ENCODE measurements around the gene HIVEP3.

HIVEP3 gene

DNA sequence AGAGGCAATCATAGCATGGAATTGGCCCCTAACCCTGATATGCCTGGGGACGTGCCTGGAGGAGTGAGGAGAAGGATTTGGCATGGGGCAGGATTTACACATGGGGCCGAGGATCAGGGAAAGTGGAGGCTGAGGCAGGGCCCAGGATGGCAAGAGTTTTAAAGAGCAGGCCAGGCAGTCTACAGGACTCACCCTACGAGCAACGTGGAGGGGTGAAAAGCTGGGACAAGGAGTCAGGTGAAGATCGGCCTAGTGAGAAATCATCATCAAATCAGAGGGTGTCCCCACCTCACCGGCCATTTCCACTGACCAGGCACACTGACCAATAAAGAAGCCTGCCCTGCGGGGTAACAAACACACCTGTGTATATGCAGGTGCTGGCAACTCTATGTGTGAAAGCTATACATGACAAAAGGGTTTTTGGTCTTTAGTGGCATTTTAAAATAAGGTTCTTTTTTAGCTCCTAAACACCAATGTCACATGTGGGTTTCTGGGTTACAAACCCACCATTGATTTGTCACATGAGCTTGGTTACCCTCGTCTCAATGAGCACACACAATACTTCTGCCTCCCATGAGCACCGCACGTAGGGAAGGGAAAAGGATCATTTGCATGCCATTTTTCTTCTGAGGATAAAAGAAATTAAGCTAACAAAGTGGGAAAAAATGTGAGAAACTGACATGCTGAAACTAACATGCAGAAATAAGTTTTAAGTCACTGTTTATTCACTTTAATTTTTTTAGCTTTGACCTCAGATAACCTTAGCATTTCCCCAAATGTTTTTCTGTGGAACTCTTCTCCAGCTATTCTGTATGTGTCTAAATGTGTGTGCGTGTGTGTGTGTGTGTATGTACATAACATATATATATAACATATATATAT, 266.1 kb downstream of the HIVEP3 start:
- DNase-seq (ENCODE audit: low read depth in 2 of 2) = no peak

DNA sequence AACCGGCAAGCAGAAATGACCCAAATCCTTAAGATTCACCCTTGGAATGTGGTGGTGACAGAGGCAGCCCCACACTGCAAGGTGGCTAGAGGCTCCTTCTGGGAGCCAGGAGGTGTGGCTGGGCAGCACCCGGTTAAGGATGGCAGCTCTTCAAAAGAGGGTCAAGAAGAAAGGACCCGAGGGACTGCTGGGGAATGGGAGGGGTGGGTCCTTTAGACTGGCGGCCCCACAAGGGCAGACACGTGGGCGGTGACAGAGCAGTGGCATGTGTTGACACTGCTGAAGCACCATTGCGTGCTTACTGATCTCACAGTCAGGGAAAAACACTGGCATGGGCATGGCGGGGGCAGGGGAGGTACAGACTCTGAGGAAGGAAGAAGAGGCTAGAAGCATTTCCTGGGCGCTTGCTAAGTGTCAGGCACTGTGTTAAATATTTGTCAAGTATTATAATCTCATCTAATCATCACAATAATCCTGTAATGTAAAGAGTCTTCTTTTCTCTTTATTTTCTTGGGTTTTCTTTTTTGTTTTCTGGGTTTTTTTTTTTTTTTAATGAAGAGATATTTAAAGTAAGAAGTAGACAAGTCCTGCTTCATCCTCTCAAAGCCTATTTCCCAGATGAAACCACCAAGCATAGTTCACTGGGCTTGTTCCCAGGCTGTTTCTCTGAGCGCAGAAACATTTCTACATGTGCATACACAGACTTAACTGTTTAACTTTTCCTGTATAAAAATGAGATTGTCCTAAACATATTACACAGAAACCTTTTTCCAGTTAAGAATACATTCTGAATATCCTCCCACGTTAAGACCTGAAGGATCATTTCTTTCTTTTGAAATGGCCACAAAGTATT, 268.5 kb downstream of the HIVEP3 start:
- peak in 1 of 2 donors; percentile 29 for DNase-seq (ENCODE audit: low read depth in 2 of 2)

DNA sequence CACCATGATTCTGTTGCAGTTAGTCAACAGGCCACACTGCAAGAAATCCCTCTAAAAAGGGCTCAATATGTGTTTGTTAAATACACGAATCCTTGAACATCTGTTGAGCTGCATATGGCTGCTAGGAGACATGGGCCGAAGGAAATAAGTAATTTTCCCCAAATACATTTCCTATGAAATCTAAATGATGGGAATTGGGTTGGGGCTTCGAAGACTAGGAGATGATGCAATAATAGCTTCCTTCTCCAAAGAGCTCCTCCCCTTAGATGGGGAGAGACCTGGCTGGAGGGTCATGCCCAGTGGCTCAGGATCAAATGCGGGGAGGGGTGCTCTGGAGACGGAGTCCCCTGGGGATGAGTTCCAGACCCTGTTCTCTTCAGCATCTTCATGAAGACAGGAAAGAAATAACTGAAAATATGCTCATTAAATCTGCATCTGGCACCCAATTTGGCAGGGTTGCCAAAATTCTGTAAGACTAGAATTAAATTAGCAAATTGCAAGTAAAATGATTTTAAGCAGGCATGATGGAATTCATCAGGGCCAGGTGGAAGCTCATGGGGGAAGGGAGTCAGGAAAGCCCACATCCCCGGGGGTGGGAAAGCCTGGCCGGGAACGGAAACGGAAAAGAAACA, 269.2 kb downstream of the HIVEP3 start:
- DNase-seq (ENCODE audit: low read depth in 2 of 2) = no peak

GRCh38 chr1:41648844-41649243, 269.9 kb downstream of the HIVEP3 start:
- no peak for DNase-seq (ENCODE audit: low read depth in 2 of 2)

- no peak for DNase-seq (ENCODE audit: low read depth in 2 of 2)
Observed at GRCh38 chr1:41648230-41648629, 270.5 kb downstream of the HIVEP3 start.

DNA sequence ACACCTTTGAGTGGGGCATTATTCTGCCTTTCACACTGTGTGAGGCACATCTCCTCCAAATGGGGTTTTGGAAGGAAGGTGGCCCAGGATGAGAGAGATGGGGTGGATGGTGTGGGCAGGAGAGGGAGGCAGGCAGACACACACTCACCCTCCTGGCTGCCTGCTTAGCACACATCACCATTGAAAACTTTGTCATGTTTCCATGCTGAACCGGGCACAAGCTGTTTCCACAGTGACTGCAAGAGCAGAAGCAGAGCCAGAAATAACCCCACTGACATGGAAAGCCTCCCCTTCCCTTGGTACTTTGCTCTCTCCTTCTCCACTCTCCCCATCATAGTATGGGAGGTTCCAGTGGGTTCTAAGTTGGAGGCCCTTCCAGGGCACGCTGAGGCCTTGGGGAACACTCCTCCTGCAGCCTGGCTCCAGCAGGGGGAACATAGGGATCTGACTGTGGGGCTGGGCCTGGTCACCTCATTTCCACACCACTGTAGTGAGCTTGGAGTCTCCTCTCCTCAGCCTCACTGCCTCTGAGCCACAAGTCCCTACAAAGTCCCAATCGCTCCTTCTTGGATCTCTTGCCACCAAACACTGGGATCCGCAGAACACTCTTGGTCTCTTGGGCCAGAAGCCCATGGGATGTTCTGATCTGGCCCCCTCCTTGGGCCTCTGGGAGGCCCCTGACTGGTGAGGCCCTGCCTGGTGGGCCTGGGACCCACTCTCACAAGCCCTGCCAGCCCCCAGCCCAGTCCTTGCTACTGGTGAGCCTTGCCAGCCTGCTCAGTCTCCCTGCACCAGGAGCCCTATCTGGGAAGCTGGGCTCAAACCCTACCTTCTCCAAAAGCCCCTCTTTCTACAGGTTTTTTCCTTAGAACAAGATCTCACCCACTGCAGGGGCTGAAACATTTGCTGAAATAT, 271.2 kb downstream of the HIVEP3 start:
- no peak for DNase-seq (ENCODE audit: low read depth in 2 of 2)

DNA sequence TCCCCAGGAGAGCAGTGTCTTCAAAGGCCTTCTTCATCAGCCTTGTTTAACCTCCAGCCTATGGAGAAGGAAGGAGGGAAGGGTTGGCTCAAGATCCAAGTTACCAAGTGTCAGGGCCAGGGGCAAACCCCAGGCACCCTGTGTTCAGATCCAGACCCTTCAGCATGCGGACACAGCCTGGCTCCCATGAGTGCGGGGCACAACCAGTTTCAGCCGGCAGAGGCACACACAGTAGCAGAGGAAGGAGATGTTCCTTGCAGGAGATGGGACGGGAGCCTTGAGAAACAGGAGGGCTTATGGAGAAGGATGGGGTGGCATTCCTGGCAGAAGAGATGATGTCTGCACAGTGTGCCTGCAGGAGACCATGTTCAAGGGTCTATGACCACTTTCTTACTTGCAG, 272.5 kb downstream of the HIVEP3 start:
- DNase-seq (ENCODE audit: low read depth in 2 of 2) = no peak

DNA sequence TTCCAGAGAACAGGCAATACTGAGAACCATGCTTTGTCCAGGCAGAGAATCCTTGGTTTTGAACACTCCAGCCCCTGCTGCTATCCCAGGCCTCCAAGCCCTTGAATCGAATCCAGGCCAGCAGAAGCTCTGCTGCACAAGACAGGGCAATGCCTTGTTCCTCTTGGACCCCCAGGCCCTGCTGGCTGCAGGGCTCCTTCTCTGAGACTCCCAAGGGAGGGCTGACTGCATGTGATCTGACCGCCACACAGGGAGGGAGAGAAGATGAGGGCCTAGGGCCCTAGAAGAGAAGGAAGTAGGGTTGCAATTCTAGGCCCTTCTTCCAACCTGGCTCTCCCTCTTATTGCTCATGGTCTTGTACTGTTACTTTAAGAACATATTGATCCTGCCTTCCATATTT, 273.7 kb downstream of the HIVEP3 start:
- no peak for DNase-seq (ENCODE audit: low read depth in 2 of 2)

- DNase-seq (ENCODE audit: low read depth in 2 of 2) = no peak
Observed at GRCh38 chr1:41642922-41643821, 275.6 kb downstream of the HIVEP3 start.

DNA sequence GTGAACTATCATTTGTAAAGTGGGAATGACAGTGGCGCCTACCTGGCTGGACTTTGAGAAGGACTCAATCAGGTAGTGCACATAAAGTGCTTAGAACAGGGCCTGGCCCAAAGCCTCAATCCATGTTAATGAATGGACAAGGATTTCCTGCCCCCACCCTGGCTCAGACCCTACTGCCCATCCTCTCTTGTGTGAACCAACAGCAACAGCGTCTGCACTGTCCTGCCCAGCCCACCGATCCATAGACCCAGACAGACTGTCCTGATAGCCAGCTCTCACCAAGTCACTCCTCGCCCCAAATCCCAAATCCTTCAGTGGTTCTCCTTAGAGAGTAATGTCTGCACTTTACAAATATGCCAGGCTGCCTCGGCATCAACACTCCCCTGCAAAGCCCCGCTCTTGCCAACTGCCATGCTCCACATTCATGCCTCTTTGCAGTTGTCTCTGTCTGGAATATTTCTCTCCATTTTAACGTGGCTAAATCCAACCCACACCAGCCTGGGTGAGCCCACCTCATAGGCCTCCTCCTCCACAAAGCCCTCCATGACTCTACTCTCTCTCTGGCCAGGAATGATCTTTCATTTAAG, 276.7 kb downstream of the HIVEP3 start:
- no peak for DNase-seq (ENCODE audit: low read depth in 2 of 2)

- DNase-seq (ENCODE audit: low read depth in 2 of 2) = no peak
Observed at GRCh38 chr1:41641475-41641814, 277.3 kb downstream of the HIVEP3 start.

GRCh38 chr1:41640756-41641474, 277.8 kb downstream of the HIVEP3 start:
- DNase-seq (ENCODE audit: low read depth in 2 of 2) = no peak

DNA sequence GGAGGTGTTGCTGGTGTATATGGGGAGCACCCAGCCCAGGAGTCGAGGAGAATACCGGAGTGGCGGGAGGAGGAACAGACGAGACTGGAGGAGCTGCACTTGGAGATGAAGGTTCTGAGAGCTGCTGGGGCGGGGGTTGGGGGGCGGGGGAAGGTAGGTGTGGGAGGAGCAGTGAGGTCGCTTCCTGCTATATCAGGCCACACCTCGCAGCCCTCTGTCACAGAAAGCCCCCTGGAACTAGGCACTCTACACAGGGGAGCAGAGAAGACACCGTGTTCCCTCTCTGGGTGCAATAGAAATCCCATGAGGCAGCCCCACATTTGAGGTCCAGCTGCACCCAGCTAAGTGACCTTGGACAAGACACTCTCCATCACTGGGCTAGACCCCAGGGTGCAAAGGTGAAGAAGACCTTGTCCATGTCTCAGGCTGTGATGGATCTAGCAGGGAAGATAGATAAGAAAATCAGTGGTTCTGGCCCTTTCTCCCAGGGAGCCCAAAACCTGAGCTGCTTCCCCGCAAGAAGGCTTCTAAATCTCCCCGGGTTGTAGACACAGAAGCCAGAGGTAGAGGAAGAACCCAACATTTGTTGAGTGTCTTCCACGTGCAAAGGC, 278.5 kb downstream of the HIVEP3 start:
- no peak for DNase-seq (ENCODE audit: low read depth in 2 of 2)

- peak in 1 of 2 donors; percentile 31 for DNase-seq (ENCODE audit: low read depth in 2 of 2)
Observed at GRCh38 chr1:41639332-41639936, 279.3 kb downstream of the HIVEP3 start.

- no peak for DNase-seq (ENCODE audit: low read depth in 2 of 2)
Observed at GRCh38 chr1:41638086-41639024, 280.4 kb downstream of the HIVEP3 start.

DNA sequence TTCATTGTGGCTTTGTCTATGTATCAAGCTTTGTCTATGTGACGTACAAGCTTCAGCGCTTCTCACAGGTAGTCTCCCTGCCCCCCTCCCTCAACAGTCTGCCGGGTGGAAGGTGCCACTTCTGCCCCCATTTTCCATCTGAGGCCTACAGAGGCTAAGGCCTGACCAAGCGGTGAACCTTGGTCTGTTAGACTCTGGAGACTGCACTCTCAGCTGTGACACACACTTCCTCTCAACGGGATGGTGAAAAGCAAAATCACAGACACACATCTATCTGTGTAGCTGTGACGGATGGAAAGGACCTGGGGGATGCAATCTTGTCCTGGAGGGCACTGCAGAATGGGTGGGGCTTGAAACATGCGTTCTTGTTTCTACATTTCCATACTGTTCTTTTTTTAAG, 281.4 kb downstream of the HIVEP3 start:
- no peak for DNase-seq (ENCODE audit: low read depth in 2 of 2)

- DNase-seq (ENCODE audit: low read depth in 2 of 2) = no peak
Observed at GRCh38 chr1:41633764-41634163, 285.0 kb downstream of the HIVEP3 start.
